Breast epithelium (tissue), 3 donors: ENCODE data around the gene PLEKHA5.

Experiments used
- POLR2A ChIP-seq: fragments of 450-650 bp; IDR thresholded peaks from one replicate; pipeline ENCODE4 v1.6.1; 2016; ENCODE audit warnings: antibody characterized with exemption, mild to moderate bottlenecking, moderate library complexity
- POLR2AphosphoS5 ChIP-seq, 3 donors: sonication (generic); formaldehyde crosslinking; IDR thresholded peaks; one replicate each; pipeline ENCODE4 v1.6.1; 2017; ENCODE audit warnings: antibody characterized with exemption in 3 of 3

DNA sequence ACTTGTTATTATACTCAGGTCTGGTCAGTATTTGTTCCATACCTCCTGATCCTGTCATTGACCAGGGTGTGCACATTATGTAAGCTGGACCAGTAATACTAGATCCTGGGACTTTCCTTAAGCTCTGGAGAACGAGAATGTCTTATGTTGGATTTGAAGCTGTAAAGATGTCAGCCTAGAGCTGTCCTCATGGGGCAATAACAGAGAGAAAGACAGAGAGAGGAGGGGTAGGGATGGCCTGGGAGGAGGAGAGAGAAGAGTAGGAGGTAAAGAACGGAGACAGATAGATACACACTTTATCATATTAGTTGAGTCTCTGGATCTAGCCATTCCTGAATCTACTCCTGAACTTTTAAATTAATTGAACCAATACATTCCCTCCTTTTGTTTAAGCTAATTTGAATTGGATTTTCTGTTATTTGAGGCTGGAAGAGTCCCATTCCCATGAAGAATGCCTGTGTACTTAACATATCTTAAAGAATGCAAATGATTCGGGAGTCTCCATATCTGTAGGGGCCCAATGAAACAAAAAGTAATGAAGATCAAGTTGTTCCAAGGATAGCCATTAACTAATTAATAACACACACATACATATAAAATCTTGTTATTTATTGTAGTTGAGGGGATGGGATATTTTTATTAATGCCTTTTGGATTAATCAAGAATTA, 55.9 kb downstream of the PLEKHA5 start:
- no peak for TF ChIP-seq POLR2AphosphoS5 (IDR thresholded peaks at IDR 0.05)
- no peak for TF ChIP-seq POLR2A
